AG10803 (cell line): ENCODE measurements around the gene PBX1.

Experiments
- DNase-seq: peaks from one replicate; pipeline ENCODE4 v3.0.0; 2010; ENCODE audit warnings: low read depth
- H3K4me3 ChIP-seq: 2 replicates; pipeline ENCODE4 v1.5.1; 2011; ENCODE audit warnings: mild to moderate bottlenecking, low read length, control low read depth
- CTCF ChIP-seq: conservative IDR thresholded peaks from 2 replicates; pipeline ENCODE4 v1.5.1; 2011; ENCODE audit warnings: mild to moderate bottlenecking, low read length, control low read depth, inconsistent platforms

Gene PBX1

GRCh38 chr1:164694505-164694904 is 135.5 kb downstream of the PBX1 start:
- no peak for TF ChIP-seq CTCF
- H3K4me3 ChIP-seq, result no peak overlapping the region
- DNase-seq, result no peak

- DNase-seq, result peak; percentile 82
- TF ChIP-seq CTCF, result no peak
- H3K4me3 ChIP-seq, result no peak overlapping the region
These were observed 137.1 kb downstream of the PBX1 start for GRCh38 chr1:164695956-164696665.

GRCh38 chr1:164699815-164700491 is 141.0 kb downstream of the PBX1 start:
- H3K4me3 ChIP-seq, result no peak overlapping the region

GRCh38 chr1:164700683-164701082 is 141.7 kb downstream of the PBX1 start:
- TF ChIP-seq CTCF, result no peak
- DNase-seq, result no peak
- H3K4me3 ChIP-seq, result no peak overlapping the region

More at GRCh38 chr1:164699815-164700491, 141.0 kb downstream of the PBX1 start:
- DNase-seq, result no peak
- no peak for TF ChIP-seq CTCF

- TF ChIP-seq CTCF, result no peak
- H3K4me3 ChIP-seq, result no peak overlapping the region
- DNase-seq, result no peak
These were observed 142.3 kb downstream of the PBX1 start for GRCh38 chr1:164701189-164701761.

GRCh38 chr1:164702216-164702615 is 143.2 kb downstream of the PBX1 start:
- no peak for TF ChIP-seq CTCF
- no peak overlapping the region for H3K4me3 ChIP-seq
- peak; percentile 36 for DNase-seq

GRCh38 chr1:164702664-164703063 is 143.7 kb downstream of the PBX1 start:
- no peak for TF ChIP-seq CTCF
- DNase-seq, result no peak
- H3K4me3 ChIP-seq, result no peak overlapping the region
